Measurements from ENCODE around the gene SNX27. TPM values are rescaled to one million over a fixed set of nuclear protein-coding genes. Genes with fewer than 3 reads are reported as not detected.

SNX27 gene
- 28.3 and 33.2 TPM in 2 replicates for total RNA-seq

DNA sequence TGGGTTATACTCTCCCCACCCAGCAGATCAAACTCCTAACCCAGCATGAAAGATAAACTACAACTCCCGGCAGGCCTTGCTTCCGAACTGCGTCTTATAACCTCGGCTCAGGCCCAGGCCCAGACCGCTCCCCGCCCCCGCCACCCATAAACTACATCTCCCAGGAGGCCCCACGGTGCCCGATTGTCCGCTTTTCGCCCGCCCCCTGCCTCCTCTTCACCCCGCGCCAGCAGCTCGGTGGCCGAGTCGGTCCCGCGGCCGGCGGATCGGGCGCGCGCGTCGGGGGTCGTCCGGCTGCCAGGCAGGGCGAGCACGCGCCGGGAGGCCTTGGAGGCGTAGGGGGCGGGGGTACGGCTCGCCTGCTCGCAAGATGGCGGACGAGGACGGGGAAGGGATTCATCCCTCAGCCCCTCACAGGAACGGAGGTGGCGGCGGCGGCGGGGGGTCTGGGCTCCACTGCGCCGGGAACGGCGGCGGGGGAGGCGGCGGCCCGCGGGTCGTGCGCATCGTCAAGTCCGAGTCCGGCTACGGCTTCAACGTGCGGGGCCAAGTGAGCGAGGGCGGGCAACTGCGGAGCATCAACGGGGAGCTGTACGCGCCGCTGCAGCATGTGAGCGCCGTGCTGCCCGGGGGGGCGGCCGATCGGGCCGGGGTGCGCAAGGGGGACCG is at the start of gene SNX27:
TSS of gene SNX27 (plus strand) at position 219 of the 669 bp plus-strand sequence. CDS start at position 371, 152 bp downstream.

DNA sequence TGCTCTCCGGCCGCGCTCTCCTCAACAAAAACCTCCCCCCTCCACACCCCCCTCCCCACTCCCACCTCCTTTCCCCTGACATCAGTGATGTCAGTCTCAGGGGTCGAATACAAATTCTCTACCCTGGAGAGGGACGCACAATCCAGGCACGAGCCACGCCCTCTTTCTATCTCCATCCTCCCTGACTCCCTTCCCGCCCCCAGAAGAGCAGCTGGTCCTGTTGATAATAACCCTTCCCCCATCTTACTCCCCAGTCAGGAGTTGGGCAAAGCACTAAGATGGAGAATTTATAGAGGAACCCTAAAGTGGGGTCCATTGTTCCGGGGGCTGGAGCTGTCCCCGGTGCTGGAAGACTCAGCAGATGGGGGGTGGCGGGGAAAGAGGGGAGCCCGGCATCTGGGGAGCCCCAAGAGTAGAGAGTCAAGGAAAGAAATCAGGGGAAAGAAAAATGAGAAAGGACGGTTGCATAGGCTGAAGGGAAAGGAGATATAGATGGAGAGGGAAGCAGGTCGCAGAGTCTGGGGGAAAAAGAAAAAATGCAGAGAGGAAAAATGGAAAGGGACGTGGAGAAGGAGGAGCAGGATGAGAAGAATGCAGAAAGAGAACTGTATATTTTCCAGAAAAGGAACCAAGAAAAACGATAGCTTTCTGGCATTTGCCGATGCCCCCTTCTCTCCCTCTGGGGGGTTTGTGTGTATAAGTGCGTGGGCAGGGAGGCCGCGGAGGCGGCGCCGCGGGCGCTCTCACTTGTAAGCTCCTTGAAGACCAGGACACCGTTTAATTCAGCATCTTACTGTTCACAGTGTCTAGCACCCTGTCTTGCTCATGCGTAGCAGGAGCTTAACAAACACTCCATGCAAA is 105.2 kb downstream of the SNX27 start, which contains the start of gene CELF3:
TSS of gene CELF3 (minus strand) at position 33 of the 861 bp plus-strand sequence. CDS start 783 bp downstream, outside the sequence.

DNA sequence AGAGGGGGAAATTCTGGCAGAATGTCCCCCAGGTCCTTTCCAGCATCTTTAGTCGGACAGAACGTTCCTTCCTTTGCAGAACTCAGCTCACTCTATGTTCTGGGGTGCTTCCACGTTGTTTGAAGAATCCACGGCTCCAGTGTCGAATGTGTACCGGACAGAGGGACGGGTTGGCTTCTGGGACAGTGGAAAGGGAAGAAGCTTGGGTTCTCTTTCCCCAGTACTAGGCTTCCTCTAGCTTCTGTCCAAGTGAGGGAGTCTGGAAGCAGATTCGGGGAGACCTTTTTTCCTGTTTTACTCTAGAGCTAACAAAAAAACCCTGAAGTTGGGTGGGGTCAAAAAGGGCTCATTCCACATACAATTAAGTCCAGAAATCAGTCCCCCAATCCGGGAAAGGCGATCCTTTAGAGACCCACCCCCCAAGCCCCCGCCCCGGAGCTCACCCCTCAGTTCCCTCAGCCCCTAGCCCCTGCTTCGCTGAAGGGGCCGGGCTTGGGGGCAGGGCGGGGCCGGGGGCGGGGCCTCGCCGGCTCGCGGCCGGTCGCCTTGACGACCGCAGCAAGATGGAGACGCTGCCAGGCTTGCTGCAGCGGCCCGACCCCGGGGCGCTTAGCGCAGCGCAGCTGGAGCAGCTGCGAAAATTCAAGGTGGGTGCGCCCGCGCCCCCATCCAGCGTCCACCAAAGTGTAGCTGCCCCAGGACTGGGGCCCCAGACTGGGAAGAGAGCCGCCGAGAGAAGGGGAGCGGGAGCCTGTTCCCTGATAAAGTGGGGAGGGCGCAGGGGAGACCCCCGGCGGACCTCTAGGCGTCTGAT is 109.3 kb downstream of the SNX27 start, which contains the start of gene RIIAD1:
TSS of gene RIIAD1 (plus strand) at position 549 of the 814 bp plus-strand sequence. CDS start at position 564, 15 bp downstream.

Small RNA genes within 50 kb of the gene (small RNA-seq; reads per million reads assigned to genes)
- gene RNU6-1062P (0.08 reads per million), gene RNU6-662P (not detected)

Other genes starting within 250 kb of the SNX27 start
- 25.0 and 31.6 TPM in 2 replicates for gene SELENBP1, start 239.3 kb upstream of the SNX27 start, total RNA-seq
- gene PSMB4, start 212.5 kb upstream of the SNX27 start, total RNA-seq: 359 and 406 TPM in 2 replicates
- 21.3 and 29.7 TPM in 2 replicates for gene POGZ, start 152.6 kb upstream of the SNX27 start, total RNA-seq
- under 0.01 TPM in 1 of 2 replicates, not detected in the other for gene CGN, start 100.7 kb upstream of the SNX27 start, total RNA-seq
- gene TUFT1, start 71.7 kb upstream of the SNX27 start, total RNA-seq: 1.1 and 2.0 TPM in 2 replicates
- not detected in 2 replicates for gene CELF3, start 104.8 kb downstream of the SNX27 start, total RNA-seq
- not detected in 2 replicates for gene RIIAD1, start 109.5 kb downstream of the SNX27 start, total RNA-seq
- gene MRPL9, start 151.4 kb downstream of the SNX27 start, total RNA-seq: 88.6 and 91.9 TPM in 2 replicates
- 1.8 and 3.5 TPM in 2 replicates for gene TDRKH, start 178.4 kb downstream of the SNX27 start, total RNA-seq
- gene LINGO4, start 193.4 kb downstream of the SNX27 start, total RNA-seq: not detected in 2 replicates
- not detected in 2 replicates for gene RORC, start 219.8 kb downstream of the SNX27 start, total RNA-seq
- not detected in 2 replicates for gene C2CD4D, start 227.8 kb downstream of the SNX27 start, total RNA-seq
- not detected in 2 replicates for gene THEM5, start 241.7 kb downstream of the SNX27 start, total RNA-seq

Data from subcutaneous preadipocyte (primary cell).